NCI-H69 (cell line): ENCODE measurements around the gene TNFAIP6.

Experiments used
- DNase-seq: peaks from one replicate; lab custom pipeline; 2025; lab: John Stamatoyannopoulos, UW

Gene TNFAIP6

GRCh38 chr2:151359768-151360461 lies 2.5 kb downstream of the TNFAIP6 start:
- no peak for DNase-seq

GRCh38 chr2:151361674-151362370 lies 4.4 kb downstream of the TNFAIP6 start:
- no peak for DNase-seq

DNA sequence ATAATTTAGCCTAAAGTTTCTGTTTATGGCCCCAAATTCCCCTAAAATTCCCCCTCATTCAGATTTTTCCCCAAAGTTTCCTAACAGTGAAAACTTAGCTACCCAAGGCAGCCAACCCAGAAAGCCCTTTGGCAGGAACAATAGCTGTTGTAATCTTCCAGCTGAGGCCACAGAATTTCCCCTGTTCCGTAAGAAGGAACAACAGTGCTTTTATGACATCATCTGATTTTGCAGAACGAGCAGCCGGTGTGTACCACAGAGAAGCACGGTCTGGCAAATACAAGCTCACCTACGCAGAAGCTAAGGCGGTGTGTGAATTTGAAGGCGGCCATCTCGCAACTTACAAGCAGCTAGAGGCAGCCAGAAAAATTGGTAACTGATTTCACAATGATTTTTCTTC lies 6.3 kb downstream of the TNFAIP6 start:
- DNase-seq, result no peak

- DNase-seq, result no peak
These were observed 10.2 kb downstream of the TNFAIP6 start for GRCh38 chr2:151367571-151367970.

GRCh38 chr2:151374436-151374835 lies 17.0 kb downstream of the TNFAIP6 start:
- no peak for DNase-seq

DNA sequence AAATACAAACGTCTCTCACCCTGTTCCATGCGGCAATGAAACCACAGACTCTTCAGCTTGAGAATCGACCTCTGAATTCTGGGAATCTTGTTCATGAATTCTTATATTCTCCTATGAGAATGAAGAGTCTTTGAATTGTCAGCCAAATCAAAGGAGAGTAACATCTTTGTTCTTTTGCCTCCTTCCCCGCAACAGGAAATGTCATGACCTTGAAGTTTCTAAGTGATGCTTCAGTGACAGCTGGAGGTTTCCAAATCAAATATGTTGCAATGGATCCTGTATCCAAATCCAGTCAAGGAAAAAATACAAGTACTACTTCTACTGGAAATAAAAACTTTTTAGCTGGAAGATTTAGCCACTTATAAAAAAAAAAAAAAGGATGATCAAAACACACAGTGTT lies 21.8 kb downstream of the TNFAIP6 start:
- no peak for DNase-seq

DNA sequence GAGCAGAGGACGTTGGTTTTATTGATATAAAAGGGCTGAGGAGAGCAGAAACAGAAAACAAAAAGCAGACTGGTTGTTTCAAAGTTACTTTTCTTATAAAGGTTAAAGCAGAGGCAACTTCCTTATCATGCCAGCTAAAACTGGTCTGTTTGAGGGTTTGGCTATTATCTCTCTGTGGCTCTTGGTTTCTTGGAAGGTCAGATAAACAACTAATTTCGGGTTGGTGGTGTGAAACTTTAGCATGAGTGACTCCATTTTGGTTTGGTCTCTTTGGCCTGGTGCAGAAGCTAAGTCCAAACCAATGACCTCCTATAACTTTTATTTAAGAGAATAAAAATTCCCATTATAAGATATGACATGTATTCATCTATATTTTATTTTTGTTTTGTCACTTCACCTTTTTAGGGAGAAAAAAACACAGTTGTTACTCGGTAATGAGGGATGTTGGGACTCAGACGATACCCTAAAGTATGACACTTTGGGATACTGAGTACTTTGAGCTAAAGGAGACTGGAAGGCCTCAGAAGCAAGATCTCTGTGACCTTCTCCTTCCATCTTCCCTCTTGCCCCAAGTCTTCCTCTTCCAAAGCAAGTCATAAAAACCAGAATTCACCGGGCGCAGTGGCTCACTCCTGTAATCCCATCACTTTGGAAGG lies 23.3 kb downstream of the TNFAIP6 start:
- DNase-seq, result no peak

GRCh38 chr2:151381266-151381665 lies 23.9 kb downstream of the TNFAIP6 start:
- no peak for DNase-seq

DNA sequence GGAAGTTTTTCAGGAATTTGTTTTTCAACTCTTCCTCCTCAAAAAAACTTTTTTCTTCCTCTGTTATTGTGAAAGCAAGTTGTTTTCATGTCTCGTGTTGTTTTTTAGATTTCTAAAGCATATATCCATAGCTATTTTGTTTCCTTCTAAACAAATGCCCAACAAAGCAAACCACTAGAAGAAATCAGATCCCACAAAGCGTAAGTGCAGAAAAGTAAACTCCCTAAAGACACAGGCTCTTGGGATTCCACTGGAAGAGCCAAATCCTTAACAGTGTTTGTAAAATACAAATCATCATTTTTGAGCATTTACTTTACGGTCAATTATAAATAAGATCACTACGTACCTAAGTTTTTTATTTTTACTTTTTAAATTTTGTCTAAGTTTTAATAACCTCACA lies 30.6 kb downstream of the TNFAIP6 start:
- no peak for DNase-seq

GRCh38 chr2:151391436-151391835 lies 34.0 kb downstream of the TNFAIP6 start:
- no peak for DNase-seq

GRCh38 chr2:151394509-151394908 lies 37.1 kb downstream of the TNFAIP6 start:
- DNase-seq, result no peak

- DNase-seq, result no peak
These were observed 38.4 kb downstream of the TNFAIP6 start for GRCh38 chr2:151395509-151396374.

DNA sequence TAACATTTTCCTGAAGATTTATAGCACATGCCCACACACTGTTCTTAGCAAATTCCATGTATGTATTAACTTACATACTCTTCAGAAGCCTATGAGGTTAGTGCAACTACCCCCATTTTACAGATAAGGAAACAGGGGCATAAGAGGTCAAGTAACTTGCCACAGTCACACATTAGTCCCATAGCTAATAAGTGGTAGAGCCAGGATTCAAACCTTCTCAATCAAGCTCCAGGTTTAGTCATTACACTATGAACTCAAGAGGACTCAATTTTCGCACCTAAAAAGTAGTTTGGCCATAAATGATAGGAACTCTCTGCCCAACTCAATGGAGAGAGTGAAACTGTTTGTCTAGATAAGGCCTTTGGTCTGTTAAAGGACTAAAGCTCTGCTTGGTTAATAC lies 42.6 kb downstream of the TNFAIP6 start:
- DNase-seq, result no peak

GRCh38 chr2:151401149-151401548 lies 43.8 kb downstream of the TNFAIP6 start:
- no peak for DNase-seq

- DNase-seq, result no peak
These were observed 46.5 kb downstream of the TNFAIP6 start for GRCh38 chr2:151403914-151404313.

DNA sequence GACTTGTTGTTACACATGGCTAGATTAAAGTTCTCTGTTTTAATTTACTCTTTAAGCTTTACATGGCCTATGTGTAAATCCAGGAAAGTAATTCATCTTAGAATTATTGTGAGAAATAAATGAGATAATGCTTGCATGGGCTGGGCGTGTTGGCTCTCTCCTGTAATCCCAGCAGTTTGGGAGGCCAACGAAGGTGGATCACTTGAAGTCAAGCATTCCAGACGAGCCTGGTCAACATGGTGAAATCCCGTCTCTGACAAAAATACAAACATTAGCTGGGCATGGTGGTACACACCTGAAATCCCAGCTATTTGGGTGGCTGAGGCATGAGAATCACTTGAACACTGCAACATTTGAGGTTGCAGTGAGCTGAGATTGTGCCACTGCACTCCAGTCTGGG lies 48.0 kb downstream of the TNFAIP6 start:
- DNase-seq, result no peak

DNA sequence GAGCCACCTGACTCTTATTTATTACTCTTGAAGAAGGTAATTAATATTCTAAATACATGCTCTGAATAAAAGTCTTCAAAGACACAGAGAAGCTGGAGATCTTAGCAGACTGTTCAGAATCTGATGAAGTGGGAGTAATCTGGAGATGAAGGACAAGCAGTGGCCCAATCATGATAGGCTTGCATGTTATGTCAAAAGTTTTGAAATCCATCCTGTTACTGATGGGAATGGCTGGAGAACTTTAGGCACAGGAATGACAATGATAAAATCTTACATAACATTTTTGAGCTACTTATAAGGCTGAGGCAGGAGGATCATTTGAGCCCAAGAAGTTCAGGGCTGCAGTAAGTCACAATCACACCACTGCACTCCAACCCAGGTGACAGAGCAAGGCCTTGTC lies 49.9 kb downstream of the TNFAIP6 start:
- no peak for DNase-seq

GRCh38 chr2:151408788-151409600 lies 51.6 kb downstream of the TNFAIP6 start:
- DNase-seq, result peak; percentile 4

DNA sequence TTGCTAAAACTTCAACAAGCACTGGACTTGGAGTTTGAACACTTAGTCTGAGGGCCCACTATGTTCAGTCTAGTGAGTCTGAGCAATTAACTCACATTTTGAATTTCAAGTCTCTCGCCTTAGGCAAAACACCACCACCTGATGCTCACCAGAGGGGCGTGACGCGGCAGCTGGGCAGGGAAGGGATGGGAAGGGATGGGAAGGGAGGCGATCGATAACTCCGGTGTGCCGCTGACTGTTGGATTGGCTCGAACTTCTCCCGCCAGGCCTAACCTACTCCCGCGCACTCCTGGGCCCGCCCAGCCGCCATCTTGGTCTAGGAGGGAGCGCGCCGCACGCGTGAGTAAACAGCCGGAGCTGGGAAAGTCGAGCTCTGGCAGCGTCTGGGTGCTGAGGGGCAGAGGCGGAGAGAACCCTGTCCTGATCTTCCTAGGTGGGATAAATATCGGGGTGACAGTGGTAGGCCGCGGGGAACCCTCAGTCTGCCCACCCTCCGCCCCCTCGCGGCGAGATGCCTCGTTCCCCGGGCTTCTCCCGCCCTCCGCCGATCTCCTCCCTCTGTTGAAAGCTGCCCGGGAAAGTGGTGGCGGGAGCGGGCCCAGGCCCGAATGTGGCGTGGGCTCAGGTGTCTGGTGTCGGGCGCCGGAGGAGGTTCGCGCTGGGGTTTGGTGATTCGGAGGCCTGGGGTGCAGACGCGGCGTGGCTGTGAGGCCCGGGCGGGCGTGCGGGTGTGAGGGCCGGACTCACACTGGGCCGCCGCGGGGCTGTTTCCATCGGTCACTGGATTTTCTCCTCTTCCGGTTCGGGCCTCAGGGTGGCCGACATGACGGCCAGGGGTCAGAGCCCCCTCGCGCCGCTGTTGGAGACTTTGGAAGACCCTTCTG lies 52.5 kb downstream of the TNFAIP6 start, which contains the start of gene RIF1:
Gene RIF1 (plus strand): TSS at position 302 of the 884 bp plus-strand sequence. CDS start 522 bp downstream, at position 824.
- DNase-seq, result peak; percentile 92

DNA sequence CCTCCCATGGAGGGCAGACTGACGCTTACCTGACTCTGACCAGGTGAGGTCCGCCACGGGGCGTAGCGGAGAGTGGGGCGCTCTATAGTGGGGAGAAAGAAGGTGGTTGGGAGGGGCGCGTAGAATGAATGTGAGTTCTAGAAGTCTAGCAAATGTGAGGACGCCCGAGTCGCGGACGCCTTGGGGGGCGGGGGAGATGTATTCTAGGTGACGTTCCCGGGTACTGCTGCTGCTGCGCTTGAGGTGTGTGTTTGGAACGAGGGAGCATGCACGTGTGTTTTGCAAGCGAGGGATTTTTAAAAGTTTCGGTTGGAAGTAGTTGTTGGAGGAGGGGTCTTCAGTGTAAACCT lies 53.1 kb downstream of the TNFAIP6 start:
- DNase-seq, result peak; percentile 72
